GM23338 (cell line): ENCODE results near the gene OR6B2. TPM values are rescaled to one million over a fixed set of nuclear protein-coding genes. Genes with fewer than 3 reads are reported as not detected.

Experiments
- ATAC-seq: fragments of 200-7000 bp; cut with Tn5 transposase; 3 replicates; pipeline ENCODE4 v1.9.1; 2020
- DNase-seq: peaks from one replicate; pipeline ENCODE4 v3.0.0-alpha.2; 2015; ENCODE audit warnings: low spot score
- H2AFZ ChIP-seq: fragments of 200-600 bp; sonication (generic); 2 replicates; pipeline ENCODE4 v1.8.0; 2016; ENCODE audit warnings: antibody characterized with exemption, mild to moderate bottlenecking, moderate library complexity
- H3F3A ChIP-seq: fragments of 200-600 bp; sonication (generic); replicated peaks from 2 replicates; pipeline ENCODE4 v1.8.0; 2017; ENCODE audit warnings: antibody characterized with exemption, mixed run types, low read depth
- H3K27ac ChIP-seq: fragments of 200-600 bp; sonication (generic); 2 replicates; pipeline ENCODE4 v1.6.1; 2016; ENCODE audit warnings: low read depth
- H3K27me3 ChIP-seq: fragments of 200-600 bp; sonication (generic); 2 replicates; pipeline ENCODE4 v1.8.0; 2016; ENCODE audit warnings: mild to moderate bottlenecking, mixed run types, moderate library complexity; ENCODE audit not compliant: insufficient read depth
- H3K36me3 ChIP-seq: fragments of 200-600 bp; sonication (generic); 2 replicates; pipeline ENCODE4 v1.8.0; 2016; ENCODE audit warnings: mild to moderate bottlenecking; ENCODE audit not compliant: insufficient read depth
- H3K4me1 ChIP-seq: fragments of 200-600 bp; sonication (generic); 2 replicates; pipeline ENCODE4 v1.8.0; 2016; ENCODE audit warnings: mild to moderate bottlenecking, moderate library complexity; ENCODE audit not compliant: insufficient read depth
- H3K4me2 ChIP-seq: fragments of 200-600 bp; sonication (generic); 2 replicates; pipeline ENCODE4 v1.7.1; 2017; ENCODE audit warnings: mixed run types
- H3K4me3 ChIP-seq: fragments of 200-600 bp; sonication (generic); 2 replicates; pipeline ENCODE4 v1.6.1; 2016; ENCODE audit warnings: mixed run types
- H3K79me2 ChIP-seq: fragments of 200-600 bp; sonication (generic); replicated peaks from 2 replicates; pipeline ENCODE4 v1.8.0; 2017; ENCODE audit warnings: mild to moderate bottlenecking; ENCODE audit not compliant: insufficient read depth
- H3K9me2 ChIP-seq: fragments of 200-600 bp; sonication (generic); 2 replicates; pipeline ENCODE4 v1.8.0; 2017; ENCODE audit not compliant: insufficient read depth
- H4K20me1 ChIP-seq: fragments of 200-600 bp; sonication (generic); replicated peaks from 2 replicates; pipeline ENCODE4 v1.8.0; 2017; ENCODE audit warnings: mild to moderate bottlenecking; ENCODE audit not compliant: insufficient read depth
- H3K27ac Mint-ChIP-seq: 2 replicates; pipeline ENCODE4 v1.8.0; 2020; ENCODE audit warnings: inconsistent platforms, mild to moderate bottlenecking, moderate library complexity, mixed read lengths
- H3K27me3 Mint-ChIP-seq: 3 replicates; pipeline ENCODE4 v1.8.0; 2022; ENCODE audit warnings: low read depth, mild to moderate bottlenecking, moderate library complexity, mixed read lengths, inconsistent platforms; ENCODE audit not compliant: insufficient read depth, poor library complexity
- H3K36me3 Mint-ChIP-seq: 3 replicates; pipeline ENCODE4 v1.8.0; 2021; ENCODE audit warnings: low read depth, mild to moderate bottlenecking, inconsistent platforms, moderate library complexity, mixed read lengths
- H3K4me1 Mint-ChIP-seq: 3 replicates; pipeline ENCODE4 v1.8.0; 2020; ENCODE audit warnings: mild to moderate bottlenecking, inconsistent platforms, mixed read lengths
- H3K4me3 Mint-ChIP-seq: 3 replicates; pipeline ENCODE4 v1.8.0; 2021; ENCODE audit warnings: moderate library complexity, mild to moderate bottlenecking, inconsistent platforms, mixed read lengths
- H3K9me3 Mint-ChIP-seq: 3 replicates; pipeline ENCODE4 v1.8.0; 2020; ENCODE audit warnings: moderate library complexity, mild to moderate bottlenecking, inconsistent platforms, mixed read lengths
- CTCF ChIP-seq, 2 experiments: fragments of 200-600 bp in 1 of 2; sonication (generic) in 1 of 2; conservative IDR thresholded peaks; 2 replicates each; pipeline versions ENCODE4 v1.5.1 to v1.6.1; 2016 to 2017; ENCODE audit warnings: antibody characterized with exemption in 2 of 2, low read depth in 2 of 2, mild to moderate bottlenecking in 2 of 2, moderate library complexity in 1 of 2
- ETS1 ChIP-seq: IDR thresholded peaks from 2 replicates; pipeline ENCODE4 v1.6.1; 2016; ENCODE audit warnings: antibody characterized with exemption
- EZH2 ChIP-seq: fragments of 200-600 bp; sonication (generic); IDR thresholded peaks from one replicate; pipeline ENCODE4 v1.8.0; 2017; ENCODE audit warnings: antibody characterized with exemption, mild to moderate bottlenecking, low read depth; ENCODE audit not compliant: unreplicated experiment
- EZH2phosphoT487 ChIP-seq: fragments of 200-600 bp; sonication (generic); IDR thresholded peaks from one replicate; pipeline ENCODE4 v1.8.1; 2018; ENCODE audit warnings: antibody characterized with exemption; ENCODE audit not compliant: unreplicated experiment
- JUNB ChIP-seq: IDR thresholded peaks from one replicate; pipeline ENCODE4 v1.6.1; 2016; ENCODE audit warnings: antibody characterized with exemption; ENCODE audit not compliant: unreplicated experiment
- POLR2AphosphoS5 ChIP-seq: IDR thresholded peaks from 2 replicates; pipeline ENCODE4 v1.6.1; 2016; ENCODE audit warnings: antibody characterized with exemption, low read depth
- REST ChIP-seq: IDR thresholded peaks from one replicate; pipeline ENCODE4 v1.6.1; 2018; ENCODE audit warnings: antibody characterized with exemption; ENCODE audit not compliant: unreplicated experiment
- STAT1 ChIP-seq: IDR thresholded peaks from one replicate; pipeline ENCODE4 v1.6.1; 2016; ENCODE audit warnings: antibody characterized with exemption; ENCODE audit not compliant: unreplicated experiment
- ZNF114 ChIP-seq: fragments of 250-450 bp; sonication (Bioruptor Pico); IDR thresholded peaks from 2 replicates; pipeline ENCODE4 v1.5.0; 2020; ENCODE audit warnings: mild to moderate bottlenecking, moderate library complexity
- ZNF331 ChIP-seq: fragments of 250-450 bp; sonication (Bioruptor Pico); IDR thresholded peaks from 2 replicates; pipeline ENCODE4 v1.5.0; 2020; ENCODE audit warnings: low read depth, mild to moderate bottlenecking, moderate library complexity
- polyA plus RNA-seq: library from polyadenylated mRNA; unstranded; fragments of >200 nt; fragmentation: Nextera tagmentation; extraction: Ambion mirVana; gene quantifications from 2 replicates; pipeline ENCODE4 v1.2.1, GENCODE V29; 2016
- total RNA-seq: library from RNA; depleted of rRNA; stranded (reverse); fragments of >200 nt; shearing (Covaris generic); gene quantifications from 2 replicates; pipeline ENCODE4 v1.2.3, GENCODE V29; 2014

The OR6B2 gene
- total and polyA plus RNA-seq, 2 experiments from 2014 or later = not detected

- H3K4me3 Mint-ChIP-seq = no peak overlapping the region
- no peak overlapping the region for H3K27ac ChIP-seq
- no peaks in the 10 kb centered on the region for H3F3A ChIP-seq
- H3K36me3 ChIP-seq = peaks cover 11% of the 10 kb centered on the region; the same call in 1 of the 2 replicates
- no peak overlapping the region for H2AFZ ChIP-seq
- H3K9me2 ChIP-seq = no peaks in the 10 kb centered on the region
- peaks cover 4% of the 10 kb centered on the region; the same call in 2 of the 3 replicates for H3K4me1 Mint-ChIP-seq
- peaks cover 5% of the 10 kb centered on the region; the same call in 1 of the 2 replicates for H4K20me1 ChIP-seq
- no peak overlapping the region for H3K27ac Mint-ChIP-seq
- H3K4me2 ChIP-seq = no peak overlapping the region
- peaks cover 10% of the 10 kb centered on the region for H3K27me3 Mint-ChIP-seq
- TF ChIP-seq ZNF331 (CRISPR knock-in tag) = no peak
- no peak for TF ChIP-seq STAT1
- no peak for TF ChIP-seq POLR2AphosphoS5
- TF ChIP-seq REST = no peak
- TF ChIP-seq EZH2phosphoT487 = no peak
- TF ChIP-seq CTCF (conservative IDR thresholded peaks at IDR 0.05; ENCODE audit: low read depth in 2 of 2) = no peak; a peak in 1 of 4 replicates
- TF ChIP-seq JUNB = no peak
- DNase-seq (peak; percentile 9), ATAC-seq (no peak)
- H3K4me3 ChIP-seq = no peak overlapping the region
- H3K36me3 Mint-ChIP-seq = peaks cover 47% of the 10 kb centered on the region
- no peaks in the 10 kb centered on the region for H3K4me1 ChIP-seq
- H3K9me3 Mint-ChIP-seq = peaks cover 3% of the 10 kb centered on the region; the same call in 1 of the 3 replicates
- no peaks in the 10 kb centered on the region for H3K27me3 ChIP-seq
- H3K79me2 ChIP-seq = no peaks in the 10 kb centered on the region; the same call in 1 of the 2 replicates
Measured at GRCh38 chr2:239994086-239994485, 36.1 kb downstream of the OR6B2 start.

GRCh38 chr2:239993291-239993690, 36.9 kb downstream of the OR6B2 start:
- Mint-ChIP-seq H3K9me3 (peaks cover 3% of the 10 kb centered on the region; the same call in 1 of the 3 replicates), H3K27me3 (peaks cover 10% of the 10 kb centered on the region), H3K4me1 (peaks cover 3% of the 10 kb centered on the region; the same call in 2 of the 3 replicates), H3K27ac (no peak overlapping the region), H3K4me3 (no peak overlapping the region), H3K36me3 (peaks cover 52% of the 10 kb centered on the region)
- DNase-seq = no peak
- Histone ChIP-seq H3K4me3 (no peak overlapping the region), H3K27ac (no peak overlapping the region), H3F3A (no peaks in the 10 kb centered on the region), H3K36me3 (peaks cover 14% of the 10 kb centered on the region), H3K79me2 (no peaks in the 10 kb centered on the region; the same call in 1 of the 2 replicates), H4K20me1 (peaks cover 7% of the 10 kb centered on the region; the same call in 1 of the 2 replicates), H2AFZ (no peak overlapping the region), H3K9me2 (no peaks in the 10 kb centered on the region), H3K27me3 (no peaks in the 10 kb centered on the region), H3K4me1 (no peaks in the 10 kb centered on the region), H3K4me2 (no peak overlapping the region)
- no peak for ATAC-seq
- TF ChIP-seq ETS1 (no peak), ZNF114 (no peak), EZH2 (no peak)
